Measurements from ENCODE around the gene LRRC3.

DNA sequence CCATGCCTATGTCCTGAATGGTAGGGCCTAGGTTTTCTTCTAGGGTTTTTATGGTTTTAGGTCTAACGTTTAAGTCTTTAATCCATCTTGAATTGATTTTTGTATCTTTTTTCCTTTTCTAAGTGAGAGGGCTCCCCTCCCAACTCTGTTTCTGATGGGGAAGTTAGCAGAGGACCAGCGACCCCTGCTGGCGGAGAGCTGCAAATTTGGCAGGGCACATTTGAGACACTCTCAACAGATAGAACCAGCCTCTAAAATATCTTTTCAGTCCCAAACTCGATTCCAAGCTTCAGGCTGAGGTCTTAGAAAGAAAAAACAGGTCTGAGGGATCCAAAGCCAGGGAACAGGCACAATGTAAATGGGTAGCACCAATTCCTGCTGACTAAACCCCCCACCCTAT, 32.5 kb downstream of the LRRC3 start:
- TF ChIP-seq POLR2AphosphoS5 (IDR thresholded peaks at IDR 0.05; ENCODE audit: insufficient read depth, low read depth, low read length) (no peak), MYC (IDR thresholded peaks at IDR 0.05; ENCODE audit: low read depth, low read length) (no peak), EZH2 (IDR thresholded peaks at IDR 0.05; ENCODE audit: borderline replicate concordance, low read depth, low read length, severe bottlenecking) (no peak), POLR2A (IDR thresholded peaks at IDR 0.05; ENCODE audit: low read depth, low read length) (no peak), GATA2 (IDR thresholded peaks at IDR 0.05; ENCODE audit: insufficient read depth, insufficient read length, low read depth, low read length) (no peak), FOS (IDR thresholded peaks at IDR 0.05; ENCODE audit: borderline replicate concordance, insufficient read depth, low read length) (no peak), JUN (IDR thresholded peaks at IDR 0.05; ENCODE audit: borderline replicate concordance, insufficient read depth, insufficient read length, low read depth) (no peak)
- TF ChIP-seq, protein P1, sequence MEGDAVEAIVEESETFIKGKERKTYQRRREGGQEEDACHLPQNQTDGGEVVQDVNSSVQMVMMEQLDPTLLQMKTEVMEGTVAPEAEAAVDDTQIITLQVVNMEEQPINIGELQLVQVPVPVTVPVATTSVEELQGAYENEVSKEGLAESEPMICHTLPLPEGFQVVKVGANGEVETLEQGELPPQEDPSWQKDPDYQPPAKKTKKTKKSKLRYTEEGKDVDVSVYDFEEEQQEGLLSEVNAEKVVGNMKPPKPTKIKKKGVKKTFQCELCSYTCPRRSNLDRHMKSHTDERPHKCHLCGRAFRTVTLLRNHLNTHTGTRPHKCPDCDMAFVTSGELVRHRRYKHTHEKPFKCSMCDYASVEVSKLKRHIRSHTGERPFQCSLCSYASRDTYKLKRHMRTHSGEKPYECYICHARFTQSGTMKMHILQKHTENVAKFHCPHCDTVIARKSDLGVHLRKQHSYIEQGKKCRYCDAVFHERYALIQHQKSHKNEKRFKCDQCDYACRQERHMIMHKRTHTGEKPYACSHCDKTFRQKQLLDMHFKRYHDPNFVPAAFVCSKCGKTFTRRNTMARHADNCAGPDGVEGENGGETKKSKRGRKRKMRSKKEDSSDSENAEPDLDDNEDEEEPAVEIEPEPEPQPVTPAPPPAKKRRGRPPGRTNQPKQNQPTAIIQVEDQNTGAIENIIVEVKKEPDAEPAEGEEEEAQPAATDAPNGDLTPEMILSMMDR (IDR thresholded peaks at IDR 0.05; ENCODE audit: extremely low read depth in 1 of 2, insufficient read depth in 1 of 2, low read depth in 1 of 2, low read length in 2 of 2) = peak; percentile 62 to 75

Data from endothelial cell of umbilical vein (primary cell).